Measurements from ENCODE around the gene RAMP1. TPM values are rescaled to one million over a fixed set of nuclear protein-coding genes. Genes with fewer than 3 reads are reported as not detected.

Gene RAMP1
- total RNA-seq, 4 donors from 2014 or later: 1.3 to 50.8 (median 31.5) TPM

- ATAC-seq (ENCODE audit: low FRiP score) (no peak), DNase-seq (ENCODE audit: low spot score) (no peak)
- TF ChIP-seq CTCF (IDR thresholded peaks at IDR 0.05): no peak
Measured at GRCh38 chr2:237882510-237883481, 23.4 kb downstream of the RAMP1 start.

GRCh38 chr2:237883951-237884446, 24.6 kb downstream of the RAMP1 start:
- ATAC-seq (ENCODE audit: low FRiP score): no peak
- TF ChIP-seq CTCF (IDR thresholded peaks at IDR 0.05): no peak
- no peak for DNase-seq (ENCODE audit: low spot score)

GRCh38 chr2:237884681-237885080, 25.3 kb downstream of the RAMP1 start:
- no peak for DNase-seq (ENCODE audit: low spot score)
- ATAC-seq (ENCODE audit: low FRiP score): no peak
- no peak for TF ChIP-seq CTCF (IDR thresholded peaks at IDR 0.05)

GRCh38 chr2:237885111-237885930, 25.9 kb downstream of the RAMP1 start:
- DNase-seq (ENCODE audit: low spot score): no peak
- peak; percentile 6 for ATAC-seq (ENCODE audit: low FRiP score)
- TF ChIP-seq CTCF (IDR thresholded peaks at IDR 0.05): no peak

- peak; percentile 65 for ATAC-seq (ENCODE audit: low FRiP score)
- DNase-seq (ENCODE audit: low spot score): no peak
- TF ChIP-seq CTCF (IDR thresholded peaks at IDR 0.05): no peak
Measured at GRCh38 chr2:237885931-237886684, 26.7 kb downstream of the RAMP1 start.

- no peak for TF ChIP-seq CTCF (IDR thresholded peaks at IDR 0.05)
- DNase-seq (ENCODE audit: low spot score): peak; percentile 81
- peak; percentile 88 for ATAC-seq (ENCODE audit: low FRiP score)
Measured at GRCh38 chr2:237886685-237887481, 27.5 kb downstream of the RAMP1 start.

Measured in omental fat pad (tissue), 4 donors.